GM21576 (cell line): ENCODE data around the gene ACY1.
A peak's percentile ranks its signal among the peaks of the same experiment; 100 is the strongest.
"Not testable (repeated sequence)": the region's sequence is repeated elsewhere in the genome, so short reads cannot be mapped to it uniquely, and the experiment has no call there.

Source experiments
- ATAC-seq: cut with Tn5 transposase; IDR thresholded peaks from one replicate; pipeline ENCODE4 v1.9.1; 2021; ENCODE audit warnings: mild to moderate bottlenecking, moderate library complexity; ENCODE audit not compliant: unreplicated experiment

ACY1 gene

GRCh38 chr3:52023860-52024764 lies 40.8 kb downstream of the ACY1 start:
- ATAC-seq: peak; percentile 64

DNA sequence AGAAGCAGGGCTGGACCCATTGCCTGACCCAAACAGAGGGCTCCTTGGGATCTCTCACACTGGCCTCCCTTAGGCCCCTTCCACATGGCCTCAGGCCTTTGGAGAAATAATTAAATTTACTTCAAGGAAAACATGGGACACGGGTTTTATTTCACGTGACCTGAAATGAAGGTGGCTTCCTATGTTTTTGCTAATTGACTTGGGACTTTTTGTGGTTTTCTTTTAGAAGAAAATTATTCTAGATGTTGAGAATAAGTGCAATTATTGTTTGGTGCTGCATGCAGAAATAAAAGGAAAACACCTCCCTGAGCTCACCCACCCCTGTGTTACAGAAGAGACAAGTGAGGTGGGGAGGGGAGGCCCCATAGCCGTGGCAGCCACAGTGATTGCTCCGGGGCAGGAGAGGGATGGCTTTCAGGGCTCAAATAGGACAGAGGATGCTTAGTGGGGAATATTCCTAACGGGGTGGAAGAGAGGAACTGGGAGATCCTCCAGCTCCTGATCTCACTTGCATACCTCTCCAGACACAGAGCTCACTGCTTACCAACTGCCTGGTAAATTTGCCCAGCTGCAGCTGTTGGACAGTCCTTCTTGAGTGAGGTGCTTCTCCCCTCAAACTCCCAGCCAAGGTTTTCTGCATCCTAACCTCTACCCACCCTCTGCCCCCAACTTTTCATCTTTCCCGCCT lies 41.6 kb downstream of the ACY1 start:
- ATAC-seq: no peak

GRCh38 chr3:52025453-52025852 lies 42.1 kb downstream of the ACY1 start:
- ATAC-seq: no peak

GRCh38 chr3:52026041-52026440 lies 42.7 kb downstream of the ACY1 start:
- no peak for ATAC-seq

DNA sequence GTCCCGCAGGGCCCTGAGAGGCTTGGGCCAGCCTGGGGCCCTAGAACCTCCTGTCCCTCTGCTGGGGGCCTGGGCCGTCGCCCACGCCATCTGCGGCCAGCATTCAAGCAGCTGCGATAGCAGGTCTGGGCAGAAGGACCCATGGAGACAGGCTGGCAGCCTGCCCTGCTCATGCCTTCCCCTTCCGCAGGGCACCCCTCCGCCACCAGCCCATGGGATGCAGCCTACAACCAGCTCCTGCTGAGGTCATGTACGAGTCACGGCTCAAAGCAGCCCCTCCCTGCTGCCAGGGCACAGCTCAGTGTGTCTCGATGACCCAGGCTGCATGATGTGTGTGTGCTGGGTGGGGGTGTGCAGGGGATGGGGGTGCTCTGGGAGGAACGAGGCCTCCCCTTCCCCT lies 45.2 kb downstream of the ACY1 start:
- no peak for ATAC-seq

GRCh38 chr3:52029053-52029452 lies 45.7 kb downstream of the ACY1 start:
- no peak for ATAC-seq

GRCh38 chr3:52029535-52029934 lies 46.2 kb downstream of the ACY1 start:
- ATAC-seq: no peak

- no peak for ATAC-seq
Measured at GRCh38 chr3:52030714-52031310, 47.5 kb downstream of the ACY1 start.

GRCh38 chr3:52031896-52032295 lies 48.6 kb downstream of the ACY1 start:
- ATAC-seq: no peak

GRCh38 chr3:52032702-52033408 lies 49.5 kb downstream of the ACY1 start:
- ATAC-seq: no peak

GRCh38 chr3:52033748-52034147 lies 50.4 kb downstream of the ACY1 start:
- ATAC-seq: not testable (repeated sequence)

DNA sequence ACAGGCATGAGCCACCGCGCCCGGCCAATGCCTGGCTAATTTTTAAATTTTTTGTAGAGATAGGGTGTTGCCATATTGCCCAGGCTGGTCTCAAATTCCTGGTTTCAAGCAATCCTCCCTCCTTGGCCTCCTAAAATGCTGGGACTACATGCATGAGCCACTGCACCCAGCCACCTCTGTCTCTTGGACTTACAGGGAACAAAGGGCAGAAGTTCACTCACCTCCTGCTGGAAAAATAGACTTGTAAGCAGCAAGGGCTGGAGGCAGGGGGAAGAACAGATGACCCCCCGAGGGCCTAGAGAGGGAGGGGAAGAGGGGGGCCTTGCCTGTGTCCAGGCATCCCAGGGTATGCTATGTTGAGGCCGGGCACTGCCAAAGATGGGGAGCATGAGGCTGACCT lies 50.9 kb downstream of the ACY1 start:
- ATAC-seq: no peak

GRCh38 chr3:52034651-52035050 lies 51.3 kb downstream of the ACY1 start:
- no peak for ATAC-seq

- ATAC-seq: peak; percentile 54
Measured at GRCh38 chr3:52036222-52036694, 52.9 kb downstream of the ACY1 start.

GRCh38 chr3:52036829-52037228 lies 53.5 kb downstream of the ACY1 start:
- no peak for ATAC-seq

DNA sequence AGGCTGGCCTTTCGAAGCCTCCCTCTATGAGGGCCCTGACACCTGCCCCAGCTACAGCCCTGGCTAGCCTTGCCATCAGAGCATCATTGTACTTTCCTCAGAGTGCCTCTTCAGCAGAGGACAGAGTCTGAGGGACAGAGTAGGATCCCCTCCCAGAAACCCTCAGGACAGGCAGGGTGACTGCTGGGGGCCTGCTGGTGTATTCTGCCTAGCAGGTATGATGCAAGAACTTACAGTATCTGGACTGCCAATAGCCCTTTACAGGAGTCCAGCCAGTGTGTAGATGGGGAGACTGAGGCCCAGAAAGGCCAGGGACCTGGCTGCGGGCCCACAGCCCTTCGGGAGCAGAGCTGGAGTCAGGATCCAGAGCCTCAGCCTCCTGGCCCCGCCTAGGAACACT lies 54.0 kb downstream of the ACY1 start:
- no peak for ATAC-seq

GRCh38 chr3:52038227-52038626 lies 54.9 kb downstream of the ACY1 start:
- no peak for ATAC-seq
